Measurements from ENCODE around the gene ADAMTS14.
A peak's percentile ranks its signal among the peaks of the same experiment; 100 is the strongest.

Gene ADAMTS14

GRCh38 chr10:70742537-70743429, 70.5 kb downstream of the ADAMTS14 start:
- DNase-seq (ENCODE audit: low read depth) = peak; percentile 35
- no peak overlapping the region for H3K4me3 ChIP-seq (ENCODE audit: low read depth, low read length)
- TF ChIP-seq CTCF (IDR thresholded peaks at IDR 0.05; ENCODE audit: low read depth, low read length) = no peak
- TF ChIP-seq MAX (IDR thresholded peaks at IDR 0.05; ENCODE audit: low read depth, low read length) = 0 out of 2 replicates have a peak, but pooled peaks have one; percentile 17

GRCh38 chr10:70743430-70743788, 71.1 kb downstream of the ADAMTS14 start:
- no peak overlapping the region for H3K4me3 ChIP-seq (ENCODE audit: low read depth, low read length)

GRCh38 chr10:70743879-70744278, 71.6 kb downstream of the ADAMTS14 start:
- no peak overlapping the region for H3K4me3 ChIP-seq (ENCODE audit: low read depth, low read length)
- DNase-seq (ENCODE audit: low read depth) = no peak
- TF ChIP-seq CTCF (IDR thresholded peaks at IDR 0.05; ENCODE audit: low read depth, low read length) = no peak

More at GRCh38 chr10:70743430-70743788, 71.1 kb downstream of the ADAMTS14 start:
- no peak for DNase-seq (ENCODE audit: low read depth)
- TF ChIP-seq MYC (IDR thresholded peaks at IDR 0.05; ENCODE audit: low read depth, low read length) = no peak
- no peak for TF ChIP-seq MAX (IDR thresholded peaks at IDR 0.05; ENCODE audit: low read depth, low read length)

GRCh38 chr10:70744617-70745143, 72.4 kb downstream of the ADAMTS14 start:
- TF ChIP-seq MYC (IDR thresholded peaks at IDR 0.05; ENCODE audit: low read depth, low read length) (no peak), CTCF (IDR thresholded peaks at IDR 0.05; ENCODE audit: low read depth, low read length) (no peak), POLR2A (IDR thresholded peaks at IDR 0.05; ENCODE audit: extremely low read depth, insufficient read length) (no peak), MAX (IDR thresholded peaks at IDR 0.05; ENCODE audit: low read depth, low read length) (no peak)
- no peak for DNase-seq (ENCODE audit: low read depth)
- no peak overlapping the region for H3K4me3 ChIP-seq (ENCODE audit: low read depth, low read length)

GRCh38 chr10:70745555-70745954, 73.2 kb downstream of the ADAMTS14 start:
- H3K4me3 ChIP-seq (ENCODE audit: low read depth, low read length) = no peak overlapping the region
- TF ChIP-seq CTCF (IDR thresholded peaks at IDR 0.05; ENCODE audit: low read depth, low read length) = no peak
- no peak for TF ChIP-seq MAX (IDR thresholded peaks at IDR 0.05; ENCODE audit: low read depth, low read length)
- TF ChIP-seq POLR2A (IDR thresholded peaks at IDR 0.05; ENCODE audit: extremely low read depth, insufficient read length) = no peak
- TF ChIP-seq MYC (IDR thresholded peaks at IDR 0.05; ENCODE audit: low read depth, low read length) = no peak
- no peak for DNase-seq (ENCODE audit: low read depth)

- no peak for DNase-seq (ENCODE audit: low read depth)
- no peak for TF ChIP-seq POLR2A (IDR thresholded peaks at IDR 0.05; ENCODE audit: extremely low read depth, insufficient read length)
- TF ChIP-seq MYC (IDR thresholded peaks at IDR 0.05; ENCODE audit: low read depth, low read length) = no peak
- TF ChIP-seq CTCF (IDR thresholded peaks at IDR 0.05; ENCODE audit: low read depth, low read length) = no peak
- TF ChIP-seq MAX (IDR thresholded peaks at IDR 0.05; ENCODE audit: low read depth, low read length) = no peak
These were observed 75.1 kb downstream of the ADAMTS14 start for GRCh38 chr10:70747192-70747965.

More at GRCh38 chr10:70747192-70747965, 75.1 kb downstream of the ADAMTS14 start:
- H3K4me3 ChIP-seq (ENCODE audit: low read depth, low read length) = no peak overlapping the region

Data from NB4 (cell line).